ENCODE data around the gene PODNL1. TPM values are rescaled to one million over a fixed set of nuclear protein-coding genes. Genes with fewer than 3 reads are reported as not detected.
"Not testable (repeated sequence)": the region's sequence is repeated elsewhere in the genome, so short reads cannot be mapped to it uniquely, and the experiment has no call there.

PODNL1 gene
- total and polyA plus RNA-seq, 2 experiments from 2014 or later, result 6.2 to 45.3 TPM

GRCh38 chr19:13972368-13973155 is 34.3 kb upstream of the PODNL1 start:
- in situ Hi-C loops (cut with MboI), result no loop called here
- H3K79me2 ChIP-seq (ENCODE audit: insufficient read depth), result no peaks in the 10 kb centered on the region
- no peak overlapping the region for H2AFZ ChIP-seq
- no peak overlapping the region for H3K4me2 ChIP-seq (ENCODE audit: unreplicated experiment)
- no peak for TF ChIP-seq EZH2 (IDR thresholded peaks at IDR 0.05; ENCODE audit: insufficient read depth, poor library complexity, severe bottlenecking)
- no peak for TF ChIP-seq EZH2phosphoT487 (IDR thresholded peaks at IDR 0.05; ENCODE audit: insufficient read depth, low read depth)
- DNase-seq, result no peak
- no peaks in the 10 kb centered on the region for H3K9me3 ChIP-seq (ENCODE audit: low read depth)
- no peaks in the 10 kb centered on the region for H3K36me3 ChIP-seq (ENCODE audit: low read depth)
- no peaks in the 10 kb centered on the region for H3K27me3 ChIP-seq (replicated peaks; ENCODE audit: insufficient read depth)
- WGBS, 2 experiments (ENCODE audit: low coverage in 1 of 2, low lambda C conversion rate in 2 of 2, missing lambda C conversion rate in 2 of 2), result 94 to 97% methylated on average over 25 to 35 of the region's 37 CpGs
- H3K9me2 ChIP-seq (ENCODE audit: insufficient read depth), result no peaks in the 10 kb centered on the region
- no peaks in the 10 kb centered on the region for H3F3A ChIP-seq (ENCODE audit: insufficient read depth)
- no peak overlapping the region for H3K27ac ChIP-seq
- no peaks in the 10 kb centered on the region for H4K20me1 ChIP-seq (ENCODE audit: insufficient read depth)
- no peaks in the 10 kb centered on the region for H3K4me1 ChIP-seq (ENCODE audit: insufficient read depth)
- H3K9ac ChIP-seq, result no peak overlapping the region
- no peak overlapping the region for H3K4me3 ChIP-seq

- WGBS, 2 experiments (ENCODE audit: low coverage in 1 of 2, low lambda C conversion rate in 2 of 2, missing lambda C conversion rate in 2 of 2), result 91 to 92% methylated on average over 12 to 15 of the region's 15 CpGs
- H3K36me3 ChIP-seq (ENCODE audit: low read depth); H3K9me2 ChIP-seq (ENCODE audit: insufficient read depth); H3F3A ChIP-seq (ENCODE audit: insufficient read depth); H3K27ac ChIP-seq; DNase-seq; H3K27me3 ChIP-seq (replicated peaks; ENCODE audit: insufficient read depth); H3K4me1 ChIP-seq (ENCODE audit: insufficient read depth); in situ Hi-C loops (cut with MboI); H3K9ac ChIP-seq; H3K4me2 ChIP-seq (ENCODE audit: unreplicated experiment); H2AFZ ChIP-seq; H4K20me1 ChIP-seq (ENCODE audit: insufficient read depth); H3K4me3 ChIP-seq; H3K9me3 ChIP-seq (ENCODE audit: low read depth); H3K79me2 ChIP-seq (ENCODE audit: insufficient read depth): not testable (repeated sequence)
These were observed 33.7 kb upstream of the PODNL1 start for GRCh38 chr19:13971868-13972267.

- Histone ChIP-seq H3K9ac (no peak overlapping the region), H4K20me1 (ENCODE audit: insufficient read depth) (no peaks in the 10 kb centered on the region), H3K4me1 (ENCODE audit: insufficient read depth) (no peaks in the 10 kb centered on the region), H3K27ac (no peak overlapping the region), H2AFZ (no peak overlapping the region), H3K36me3 (ENCODE audit: low read depth) (no peaks in the 10 kb centered on the region), H3K79me2 (ENCODE audit: insufficient read depth) (no peaks in the 10 kb centered on the region), H3K4me3 (no peak overlapping the region), H3K4me2 (ENCODE audit: unreplicated experiment) (no peak overlapping the region), H3K9me2 (ENCODE audit: insufficient read depth) (no peaks in the 10 kb centered on the region), H3F3A (ENCODE audit: insufficient read depth) (peaks cover 3% of the 10 kb centered on the region; the same call in 1 of the 2 replicates), H3K9me3 (ENCODE audit: low read depth) (no peaks in the 10 kb centered on the region), H3K27me3 (replicated peaks; ENCODE audit: insufficient read depth) (no peaks in the 10 kb centered on the region)
- 89 to 91% methylated on average over 11 to 18 of the region's 18 CpGs for WGBS, 2 experiments (ENCODE audit: low coverage in 1 of 2, low lambda C conversion rate in 2 of 2, missing lambda C conversion rate in 2 of 2)
- no peak for DNase-seq
- TF ChIP-seq EZH2phosphoT487 (IDR thresholded peaks at IDR 0.05; ENCODE audit: insufficient read depth, low read depth) (no peak), EZH2 (IDR thresholded peaks at IDR 0.05; ENCODE audit: insufficient read depth, poor library complexity, severe bottlenecking) (no peak)
- in situ Hi-C loops (cut with MboI), result no loop called here
These were observed 31.7 kb upstream of the PODNL1 start for GRCh38 chr19:13969897-13970296.

GRCh38 chr19:13968999-13969398 is 30.8 kb upstream of the PODNL1 start:
- H3K27me3 ChIP-seq (replicated peaks; ENCODE audit: insufficient read depth), result no peaks in the 10 kb centered on the region
- WGBS, 2 experiments (ENCODE audit: low coverage in 1 of 2, low lambda C conversion rate in 2 of 2, missing lambda C conversion rate in 2 of 2), result 97 to 98% methylated on average over 16 to 18 of the region's 18 CpGs
- TF ChIP-seq EZH2phosphoT487 (IDR thresholded peaks at IDR 0.05; ENCODE audit: insufficient read depth, low read depth), result no peak
- no peak for TF ChIP-seq EZH2 (IDR thresholded peaks at IDR 0.05; ENCODE audit: insufficient read depth, poor library complexity, severe bottlenecking)
- no peaks in the 10 kb centered on the region for H3K9me3 ChIP-seq (ENCODE audit: low read depth)
- H3K36me3 ChIP-seq (ENCODE audit: low read depth), result no peaks in the 10 kb centered on the region
- peaks cover 5% of the 10 kb centered on the region; the same call in 1 of the 2 replicates for H3F3A ChIP-seq (ENCODE audit: insufficient read depth)
- H3K4me1 ChIP-seq (ENCODE audit: insufficient read depth), result no peaks in the 10 kb centered on the region
- no peak overlapping the region for H2AFZ ChIP-seq
- DNase-seq, result no peak
- H3K4me3 ChIP-seq, result no peak overlapping the region
- no peaks in the 10 kb centered on the region for H3K79me2 ChIP-seq (ENCODE audit: insufficient read depth)
- in situ Hi-C loops (cut with MboI), result no loop called here
- no peak overlapping the region for H3K9ac ChIP-seq
- no peaks in the 10 kb centered on the region for H4K20me1 ChIP-seq (ENCODE audit: insufficient read depth)
- no peak overlapping the region for H3K4me2 ChIP-seq (ENCODE audit: unreplicated experiment)
- H3K27ac ChIP-seq, result no peak overlapping the region
- H3K9me2 ChIP-seq (ENCODE audit: insufficient read depth), result no peaks in the 10 kb centered on the region

Data from GM23248 (cell line).